ENCODE measurements around the gene ZDHHC20. TPM values are rescaled to one million over a fixed set of nuclear protein-coding genes. Genes with fewer than 3 reads are reported as not detected.
A peak's percentile ranks its signal among the peaks of the same experiment; 100 is the strongest.

Gene ZDHHC20
- total RNA-seq, 2 experiments from 2014 or later, result 39.6 to 60.1 TPM

- ChIA-PET POLR2A (no interaction called here), CTCF (ENCODE audit: unreplicated experiment) (no interaction called here)
- Histone ChIP-seq H3K4me1 (ENCODE audit: insufficient read depth, low read length, poor library complexity, severe bottlenecking) (no peaks in the 10 kb centered on the region), H3K4me3 (ENCODE audit: low read depth, low read length, poor library complexity, severe bottlenecking) (no peak overlapping the region), H3K9me2 (ENCODE audit: insufficient read depth, low read length) (no peaks in the 10 kb centered on the region), H2AFZ (ENCODE audit: low read length) (no peak overlapping the region), H4K20me1 (ENCODE audit: insufficient read depth, low read length) (no peaks in the 10 kb centered on the region), H3K79me2 (ENCODE audit: insufficient read depth, low read depth, low read length) (peaks cover 82% of the 10 kb centered on the region), H3K36me3 (ENCODE audit: insufficient read depth, low read length) (peaks cover 15% of the 10 kb centered on the region), H3K4me2 (ENCODE audit: low read length) (no peak overlapping the region), H3K9me3 (ENCODE audit: low read length) (0 out of 2 replicates have a peak, but pooled peaks cover 6% of the 10 kb centered on the region), H3K27ac (ENCODE audit: low read depth, low read length, poor library complexity, severe bottlenecking) (no peak overlapping the region)
- intact Hi-C loops (cut with micrococcal nuclease; ENCODE audit: unreplicated experiment), result no loop called here
- BruUV-seq (replicated peaks), result no TSS peak
- TF ChIP-seq CTCF (conservative IDR thresholded peaks at IDR 0.05; ENCODE audit: low read length), result no peak
- TF ChIP-seq EZH2phosphoT487 (IDR thresholded peaks at IDR 0.05; ENCODE audit: borderline replicate concordance, low read depth, low read length), result no peak
- no peak for DNase-seq (ENCODE audit: low spot score)
Measured at GRCh38 chr13:21443171-21443570, 15.9 kb downstream of the ZDHHC20 start.

DNA sequence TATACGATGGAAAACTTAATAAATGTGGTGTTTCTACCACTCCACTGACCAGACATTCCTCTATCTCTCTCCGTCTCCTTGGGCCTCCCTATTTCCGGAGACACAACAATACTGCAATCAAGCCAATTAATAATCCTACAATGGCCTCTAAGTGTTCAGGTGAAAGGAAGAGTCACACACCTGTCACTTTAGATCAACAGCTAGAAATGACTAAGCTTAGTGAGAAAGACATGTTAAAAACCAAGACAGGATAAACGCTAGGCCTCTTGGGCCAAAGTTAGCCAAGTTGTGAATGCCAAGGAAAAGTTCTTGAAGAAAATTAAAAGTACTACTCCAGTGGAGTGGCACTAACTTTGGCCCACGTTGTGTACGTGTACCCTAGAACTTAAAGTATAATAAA is 22.5 kb downstream of the ZDHHC20 start:
- Histone ChIP-seq H3K27ac (ENCODE audit: low read depth, low read length, poor library complexity, severe bottlenecking) (no peak overlapping the region), H3K36me3 (ENCODE audit: insufficient read depth, low read length) (peaks cover 25% of the 10 kb centered on the region), H3K79me2 (ENCODE audit: insufficient read depth, low read depth, low read length) (peaks cover 86% of the 10 kb centered on the region), H3K9me3 (ENCODE audit: low read length) (peaks cover 29% of the 10 kb centered on the region; the same call in 1 of the 2 replicates), H3K4me2 (ENCODE audit: low read length) (no peak overlapping the region), H2AFZ (ENCODE audit: low read length) (no peak overlapping the region), H3K9me2 (ENCODE audit: insufficient read depth, low read length) (no peaks in the 10 kb centered on the region), H3K4me3 (ENCODE audit: low read depth, low read length, poor library complexity, severe bottlenecking) (no peak overlapping the region), H3K4me1 (ENCODE audit: insufficient read depth, low read length, poor library complexity, severe bottlenecking) (peaks cover 6% of the 10 kb centered on the region), H4K20me1 (ENCODE audit: insufficient read depth, low read length) (0 out of 2 replicates have a peak, but pooled peaks cover 4% of the 10 kb centered on the region)
- intact Hi-C loops (cut with micrococcal nuclease; ENCODE audit: unreplicated experiment), result no loop called here
- CTCF ChIA-PET (ENCODE audit: unreplicated experiment), result no interaction called here
- DNase-seq (ENCODE audit: low spot score), result no peak
- no TSS peak for BruUV-seq (replicated peaks)
- POLR2A ChIA-PET, result interaction anchor here (0.8 to 1.1 kb wide), 2 partner anchors 11 to 32 kb away, joined by 4 read pairs; no protein-coding TSS in a partner anchor
- TF ChIP-seq EZH2phosphoT487 (IDR thresholded peaks at IDR 0.05; ENCODE audit: borderline replicate concordance, low read depth, low read length) (no peak), CTCF (conservative IDR thresholded peaks at IDR 0.05; ENCODE audit: low read length) (no peak)

DNA sequence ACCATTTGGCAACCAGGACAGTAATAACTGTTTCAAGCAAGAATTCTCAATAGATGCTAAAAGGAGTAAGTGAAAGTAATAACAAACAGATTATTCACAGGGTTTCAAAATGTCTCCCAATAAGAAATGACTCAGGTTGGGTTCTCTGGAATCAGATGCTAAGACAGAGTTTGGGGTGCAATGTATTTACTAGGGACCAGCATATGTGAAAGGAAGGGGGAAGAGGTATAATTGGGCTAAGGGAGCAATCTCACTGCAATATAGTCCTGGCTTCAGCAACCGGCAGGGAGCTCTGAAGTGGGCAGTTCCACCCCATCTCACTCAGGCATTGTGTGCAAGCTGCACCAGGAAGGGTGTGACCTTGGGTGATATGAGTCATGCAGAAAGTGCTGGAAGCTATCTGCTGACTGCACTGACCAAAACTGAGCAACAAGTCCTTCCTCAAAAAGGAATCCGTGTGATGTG is 23.4 kb downstream of the ZDHHC20 start:
- ChIA-PET CTCF (ENCODE audit: unreplicated experiment) (no interaction called here), POLR2A (no interaction called here)
- Histone ChIP-seq H3K4me2 (ENCODE audit: low read length) (no peak overlapping the region), H3K79me2 (ENCODE audit: insufficient read depth, low read depth, low read length) (peaks cover 82% of the 10 kb centered on the region), H3K36me3 (ENCODE audit: insufficient read depth, low read length) (peaks cover 27% of the 10 kb centered on the region), H3K9me3 (ENCODE audit: low read length) (peaks cover 29% of the 10 kb centered on the region; the same call in 1 of the 2 replicates), H4K20me1 (ENCODE audit: insufficient read depth, low read length) (0 out of 2 replicates have a peak, but pooled peaks cover 4% of the 10 kb centered on the region), H2AFZ (ENCODE audit: low read length) (no peak overlapping the region), H3K4me1 (ENCODE audit: insufficient read depth, low read length, poor library complexity, severe bottlenecking) (peaks cover 6% of the 10 kb centered on the region), H3K27ac (ENCODE audit: low read depth, low read length, poor library complexity, severe bottlenecking) (no peak overlapping the region), H3K9me2 (ENCODE audit: insufficient read depth, low read length) (no peaks in the 10 kb centered on the region), H3K4me3 (ENCODE audit: low read depth, low read length, poor library complexity, severe bottlenecking) (no peak overlapping the region)
- intact Hi-C loops (cut with micrococcal nuclease; ENCODE audit: unreplicated experiment), result no loop called here
- no TSS peak for BruUV-seq (replicated peaks)
- DNase-seq (ENCODE audit: low spot score), result peak; percentile 9
- TF ChIP-seq EZH2phosphoT487 (IDR thresholded peaks at IDR 0.05; ENCODE audit: borderline replicate concordance, low read depth, low read length), result no peak
- no peak for TF ChIP-seq CTCF (conservative IDR thresholded peaks at IDR 0.05; ENCODE audit: low read length)
